Medulla oblongata (tissue), 1 donor: ENCODE results near the gene UBE2O.

Experiments
- DNase-seq: peaks from one replicate; pipeline ENCODE4 v3.0.0-alpha.2; 2015; ENCODE audit errors: extremely low spot score

UBE2O gene

GRCh38 chr17:76452660-76453430 is at the start of gene UBE2O:
Gene UBE2O (minus strand): TSS chr17:76453152. CDS start chr17:76453141, 11 bp downstream.
- peak; percentile 83 for DNase-seq

DNA sequence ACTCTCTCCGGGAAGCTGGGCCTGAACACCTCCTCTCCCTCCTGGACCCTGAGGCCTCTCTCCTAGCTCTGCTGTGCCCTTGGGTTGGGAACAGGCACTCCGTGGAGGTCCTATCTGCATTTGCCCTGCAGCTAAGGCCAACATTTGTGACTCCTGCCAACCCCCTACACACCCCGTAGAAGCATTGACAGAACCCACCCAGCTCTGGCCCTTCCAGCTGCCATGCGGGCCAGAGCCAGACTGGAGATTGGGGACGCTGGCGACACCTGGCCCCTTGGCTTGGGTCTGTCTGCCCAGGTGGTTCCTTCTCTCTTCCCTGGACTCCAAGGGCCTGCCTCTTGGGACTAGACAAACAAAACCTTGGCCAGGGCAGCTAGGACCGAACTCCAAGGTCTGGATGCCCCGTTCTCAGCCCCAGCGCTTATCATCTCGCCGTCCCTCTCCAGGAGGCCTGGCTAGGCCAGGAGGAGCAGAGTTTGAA is 48.9 kb upstream of the UBE2O start:
- no peak for DNase-seq

- peak; percentile 82 for DNase-seq
Observed at GRCh38 chr17:76501018-76501826, 48.3 kb upstream of the UBE2O start, which contains the start of gene RHBDF2. Gene RHBDF2 (minus strand): TSS chr17:76501423. CDS start chr17:76481524, 19,899 bp downstream.

DNA sequence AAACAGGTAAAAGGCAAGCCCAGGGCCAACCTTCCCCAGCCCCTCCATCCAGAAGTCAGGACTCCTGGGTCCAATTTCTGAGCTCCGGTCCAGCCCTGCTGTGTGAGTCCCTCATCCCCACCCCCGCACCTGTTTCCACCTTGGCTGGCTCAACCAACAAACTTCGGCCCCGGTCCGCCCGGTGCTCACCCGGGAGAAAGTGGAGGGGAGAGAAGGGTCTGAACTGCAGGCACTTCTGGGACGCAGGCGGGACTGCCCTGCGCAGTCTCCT is 47.7 kb upstream of the UBE2O start:
- DNase-seq = no peak

DNA sequence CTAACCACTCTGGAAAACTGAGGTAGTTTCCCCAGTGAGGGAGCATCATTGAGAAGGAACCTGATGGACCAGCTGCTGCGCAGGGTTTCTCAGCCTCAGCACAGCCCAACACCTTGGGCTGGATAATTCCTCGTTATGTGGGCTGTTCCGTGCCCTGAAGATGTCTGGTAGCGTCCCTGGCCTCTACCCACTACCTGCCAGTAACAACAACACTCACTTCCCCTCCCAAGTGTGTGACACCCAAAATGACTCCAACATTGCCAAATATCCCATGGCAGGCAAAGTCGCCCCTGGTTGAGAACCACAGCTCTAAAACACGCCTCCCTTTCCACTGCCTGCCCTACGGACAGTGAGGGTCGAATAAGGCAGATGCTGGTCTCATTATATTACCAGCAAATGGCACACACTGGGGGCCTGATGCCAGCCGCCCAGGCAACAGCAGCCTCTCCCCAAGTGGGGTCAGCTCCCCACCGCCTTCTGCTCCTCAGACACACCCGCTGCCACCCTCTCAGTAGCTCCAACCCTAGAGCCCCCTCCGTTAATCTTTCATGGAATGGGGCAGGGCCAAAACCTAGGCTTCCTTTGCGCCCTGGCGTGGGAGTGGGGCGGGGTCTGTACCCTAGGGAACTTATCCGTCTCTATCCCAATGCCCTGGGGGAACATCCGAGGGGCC is 47.3 kb upstream of the UBE2O start:
- no peak for DNase-seq

- no peak for DNase-seq
Observed at GRCh38 chr17:76499267-76499667, 46.3 kb upstream of the UBE2O start.

DNA sequence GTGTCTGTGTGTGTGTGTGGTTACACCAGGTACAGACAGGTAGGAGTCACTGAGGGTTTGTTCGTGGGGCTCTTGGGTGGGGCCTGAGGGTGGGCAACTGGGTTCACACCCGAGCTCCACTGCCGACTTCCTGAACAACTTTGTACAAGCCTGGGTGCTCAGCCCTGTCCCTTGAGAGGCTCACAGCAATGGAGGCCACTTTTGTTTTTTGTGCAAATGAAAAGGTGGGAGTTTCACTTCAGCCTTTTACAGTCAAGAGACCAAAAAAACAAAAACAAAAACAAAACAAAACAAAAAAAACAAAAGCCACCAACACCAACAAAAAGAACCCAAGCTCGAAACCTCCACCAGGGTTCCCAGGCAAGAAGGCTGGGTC is 45.9 kb upstream of the UBE2O start:
- no peak for DNase-seq

DNA sequence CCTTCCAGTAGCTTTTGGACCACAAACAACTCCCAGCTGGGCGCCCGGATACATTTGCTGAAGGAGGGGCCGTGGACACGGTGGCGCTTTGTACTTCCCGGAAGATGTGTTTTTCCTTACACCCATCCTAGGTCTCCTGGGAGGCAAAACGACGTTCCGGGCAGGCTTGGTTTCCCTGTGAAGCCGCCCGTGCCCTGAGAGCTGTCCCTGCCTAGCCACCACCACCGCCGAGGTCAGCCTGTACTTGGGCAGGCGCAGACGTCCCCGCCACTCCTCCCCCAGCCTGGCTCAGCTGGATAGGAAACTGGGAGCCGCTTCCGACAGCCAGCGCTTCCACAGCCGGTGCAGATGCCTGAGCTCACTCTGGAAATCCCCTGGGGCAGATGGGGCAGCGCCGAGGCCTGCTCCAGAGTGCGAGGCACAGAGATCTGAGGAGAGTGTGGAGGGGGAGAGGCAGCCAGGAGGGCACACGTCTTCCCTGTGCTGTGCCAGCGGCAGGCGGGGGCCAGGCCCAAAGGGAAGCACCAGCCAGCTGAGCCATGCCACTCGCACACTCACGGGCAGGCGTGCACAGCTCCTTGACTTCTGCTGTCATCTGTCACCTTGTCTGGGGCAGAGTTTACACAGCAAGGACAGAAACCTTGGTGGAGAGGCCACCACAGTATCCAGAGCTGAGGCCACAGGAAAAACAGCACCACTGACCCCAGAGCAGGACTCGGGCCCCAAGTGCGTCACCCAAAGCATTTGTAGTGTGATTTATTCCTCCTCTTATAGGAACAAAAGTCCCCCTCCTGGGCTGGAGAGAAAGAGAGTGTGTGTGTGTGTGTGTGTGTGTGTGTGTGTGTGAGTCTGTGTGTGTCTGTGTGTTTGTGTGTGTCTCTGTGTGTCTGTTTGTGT is 45.3 kb upstream of the UBE2O start:
- peak; percentile 73 for DNase-seq

GRCh38 chr17:76497699-76497978 is 44.7 kb upstream of the UBE2O start:
- DNase-seq = no peak

DNA sequence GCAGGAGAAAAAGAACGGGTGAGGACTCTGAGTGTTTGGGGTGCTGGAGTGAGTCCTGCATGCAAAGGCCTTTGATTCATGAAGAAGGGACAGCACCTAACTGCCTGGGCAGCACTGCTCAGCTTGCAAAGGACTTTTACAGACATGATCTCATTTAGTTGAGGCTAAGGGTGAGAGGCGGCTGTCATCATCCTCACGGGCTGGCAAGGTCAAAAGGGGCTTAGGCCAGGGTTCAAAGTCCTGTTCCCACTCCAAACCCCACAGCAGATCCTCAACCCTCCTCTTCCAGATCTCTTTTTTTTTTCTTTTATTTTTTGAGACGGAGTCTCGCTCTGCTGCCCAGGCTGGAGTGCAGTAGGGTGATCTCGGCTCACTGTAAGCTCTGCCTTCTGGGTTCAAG is 43.5 kb upstream of the UBE2O start:
- no peak for DNase-seq

GRCh38 chr17:76495663-76496400 is 42.9 kb upstream of the UBE2O start:
- no peak for DNase-seq

DNA sequence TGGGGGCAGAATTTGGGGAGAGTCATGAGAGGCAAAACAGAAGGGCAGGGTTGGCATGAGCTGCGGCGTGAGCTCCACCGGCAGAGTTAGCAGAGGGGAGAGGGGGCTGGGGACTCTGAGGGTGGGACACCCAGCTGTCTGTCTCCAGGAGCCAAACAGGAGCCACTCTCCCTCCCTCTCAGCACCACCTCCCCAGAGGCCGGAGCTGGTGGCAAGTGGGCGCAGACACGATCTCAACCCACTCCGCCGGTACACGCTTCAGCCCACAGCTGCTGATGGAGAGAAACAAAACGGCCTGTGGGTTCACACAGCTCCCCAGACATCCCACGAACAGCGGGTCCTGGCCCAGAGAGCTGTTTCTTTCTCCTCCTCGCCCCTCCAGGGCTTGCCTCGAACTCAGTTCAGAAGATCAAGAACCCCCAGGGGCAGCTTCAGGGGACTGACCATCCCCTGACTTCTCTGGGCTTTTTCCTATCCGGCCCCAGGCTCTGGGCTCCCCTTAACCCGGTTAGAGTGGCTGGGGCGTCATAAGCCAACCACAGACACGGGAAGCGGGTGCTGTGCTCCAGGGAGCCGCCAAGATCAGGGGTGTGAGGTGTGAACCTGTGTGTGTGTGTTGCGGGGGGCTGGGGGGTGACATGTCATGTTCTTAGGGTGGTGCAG is 40.7 kb upstream of the UBE2O start:
- no peak for DNase-seq

GRCh38 chr17:76492989-76493501 is 40.1 kb upstream of the UBE2O start:
- peak; percentile 86 for DNase-seq

GRCh38 chr17:76492123-76492988 is 39.4 kb upstream of the UBE2O start:
- DNase-seq = no peak

- no peak for DNase-seq
Observed at GRCh38 chr17:76491271-76492122, 38.5 kb upstream of the UBE2O start.

- no peak for DNase-seq
Observed at GRCh38 chr17:76490112-76490710, 37.3 kb upstream of the UBE2O start.

DNA sequence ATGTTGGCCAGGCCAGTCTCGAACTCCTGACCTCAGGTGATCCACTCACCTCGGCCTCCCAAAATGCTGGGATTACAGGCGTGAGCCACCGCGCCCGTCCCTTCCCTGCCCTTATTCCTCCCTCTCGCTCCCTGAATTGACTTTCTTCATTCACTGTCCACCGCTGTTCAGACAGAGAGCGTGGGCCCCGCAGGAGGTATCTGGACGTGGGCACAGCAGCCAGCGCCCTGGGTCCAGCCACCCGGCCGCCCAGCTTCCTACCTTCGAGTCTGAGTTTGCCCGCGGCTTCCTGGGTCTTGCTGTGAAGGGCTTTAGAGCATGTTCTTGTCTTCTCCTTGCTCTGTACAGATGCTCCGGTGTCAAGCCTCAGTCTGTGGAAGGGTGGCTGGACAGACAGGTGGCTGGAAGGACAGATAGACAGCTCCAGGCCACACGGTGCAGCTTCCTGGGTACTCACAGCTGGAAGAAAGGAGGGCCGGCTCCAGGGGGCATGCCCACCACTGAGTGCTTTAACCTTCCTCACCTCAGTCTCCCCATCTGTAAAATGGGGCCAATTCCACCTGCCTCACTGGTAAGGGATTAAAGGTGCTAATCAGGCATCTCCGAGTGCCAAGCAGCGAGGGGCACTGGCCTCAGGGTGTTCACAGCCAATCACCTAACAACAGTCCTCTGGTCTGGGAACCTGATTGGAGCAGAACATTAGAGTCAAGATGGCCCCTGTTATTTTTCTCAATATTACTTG is 34.7 kb upstream of the UBE2O start:
- no peak for DNase-seq
